ENCODE results near the gene MEP1A.

DNA sequence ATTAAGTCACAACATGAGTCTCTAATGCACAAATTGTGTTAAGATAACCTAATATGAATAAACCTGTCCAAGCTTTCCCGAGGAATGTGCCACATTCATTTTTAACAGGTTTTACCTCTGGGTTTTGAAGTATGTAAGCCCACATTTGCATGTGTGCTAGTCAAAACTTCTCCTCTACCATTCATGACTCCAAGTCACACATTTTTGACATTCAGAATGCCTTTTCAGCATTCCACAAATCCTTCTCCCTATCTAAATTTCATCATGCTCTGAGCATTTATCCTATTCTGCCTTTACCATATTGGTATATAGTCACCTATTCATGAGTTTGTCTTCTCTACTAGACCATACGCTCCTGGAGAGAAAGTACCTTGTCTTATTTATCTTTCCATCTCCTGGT, 72.0 kb downstream of the MEP1A start:
- TF ChIP-seq EHMT2 (IDR thresholded peaks at IDR 0.05; ENCODE audit: borderline replicate concordance, low read depth, low read length), result no peak
- TF ChIP-seq CTCF (CRISPR knock-in tag; IDR thresholded peaks at IDR 0.05), result no peak
- no peak for TF ChIP-seq KDM5A (IDR thresholded peaks at IDR 0.05; ENCODE audit: borderline replicate concordance, low read length)

Measured in HepG2 (cell line).